ENCODE results near the gene ZRSR2.

Gene ZRSR2

DNA sequence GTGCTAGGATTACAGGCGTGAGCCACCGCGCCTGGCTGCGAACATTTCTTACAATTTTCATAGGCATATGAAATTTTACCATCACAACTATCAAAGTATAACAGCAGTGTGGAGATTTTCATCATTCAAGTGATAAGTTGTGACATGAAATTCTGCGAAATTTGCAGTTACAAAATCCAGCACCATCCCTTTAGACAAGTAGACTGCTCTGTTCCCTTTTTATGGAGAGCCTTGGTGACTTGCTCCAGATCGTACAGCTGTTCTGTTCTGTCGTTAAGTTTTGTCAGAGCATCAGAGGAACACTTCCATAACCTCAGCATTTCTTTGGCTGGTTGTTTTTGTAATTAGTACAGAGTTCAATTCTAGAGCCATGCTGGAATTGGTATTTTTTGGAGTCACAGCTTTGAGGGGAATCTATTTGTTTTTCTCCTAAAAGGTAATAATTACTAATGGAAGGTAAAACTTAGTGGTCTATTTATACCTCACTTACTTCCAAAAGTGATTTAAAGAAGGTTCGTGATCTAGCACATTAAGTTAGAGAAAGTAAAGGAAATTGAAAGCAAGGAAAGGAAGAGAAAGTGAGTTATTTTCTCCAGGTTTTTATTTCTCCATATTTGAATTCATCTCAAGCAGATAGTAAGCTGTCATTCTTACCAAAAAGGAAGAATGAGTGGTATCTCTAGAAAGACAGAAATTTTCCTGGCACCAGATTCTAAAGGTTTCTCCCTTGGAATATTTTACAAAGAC lies 22.1 kb downstream of the ZRSR2 start:
- intact Hi-C loops (cut with DNase I; ENCODE audit: low total_unique reads) = no loop called here
- H3K9me3 ChIP-seq = no peaks in the 10 kb centered on the region
- H3K36me3 ChIP-seq = peaks cover 0 to 97% (median 87%) of the 10 kb centered on the region in 3 donors
- no peak for DNase-seq
- no peaks in the 10 kb centered on the region for H3K4me1 ChIP-seq
- H3K4me3 ChIP-seq = no peak overlapping the region
- H3K27ac ChIP-seq = no peak overlapping the region
- no peaks in the 10 kb centered on the region for H3K27me3 ChIP-seq
- no peak for TF ChIP-seq CTCF (IDR thresholded peaks at IDR 0.05)

DNA sequence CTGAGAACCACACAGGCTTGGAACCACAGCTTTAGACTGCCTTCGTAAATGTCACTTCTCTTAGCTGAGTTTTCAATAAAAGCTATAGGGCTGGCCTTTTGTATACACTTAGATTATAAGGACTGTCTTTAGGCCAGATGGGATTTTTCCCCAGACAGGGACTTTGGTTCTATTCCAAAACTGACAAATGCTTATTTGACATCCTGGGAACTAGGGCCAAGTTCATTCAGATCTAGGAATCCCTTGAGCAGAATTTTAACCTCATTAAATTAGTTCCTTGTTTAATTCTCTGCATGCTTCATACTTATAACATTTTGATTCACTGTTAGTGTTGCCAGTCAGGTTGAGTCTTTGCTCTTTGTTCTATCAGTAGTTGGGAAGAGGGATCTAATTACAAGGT lies 23.1 kb downstream of the ZRSR2 start:
- intact Hi-C loops (cut with DNase I; ENCODE audit: low total_unique reads) = no loop called here
- H3K9me3 ChIP-seq = no peaks in the 10 kb centered on the region
- TF ChIP-seq CTCF (IDR thresholded peaks at IDR 0.05) = no peak
- H3K36me3 ChIP-seq = peaks cover 0 to 90% (median 84%) of the 10 kb centered on the region in 3 donors
- no peaks in the 10 kb centered on the region for H3K4me1 ChIP-seq
- no peaks in the 10 kb centered on the region for H3K27me3 ChIP-seq
- H3K4me3 ChIP-seq = no peak overlapping the region
- H3K27ac ChIP-seq = no peak overlapping the region
- DNase-seq = no peak

DNA sequence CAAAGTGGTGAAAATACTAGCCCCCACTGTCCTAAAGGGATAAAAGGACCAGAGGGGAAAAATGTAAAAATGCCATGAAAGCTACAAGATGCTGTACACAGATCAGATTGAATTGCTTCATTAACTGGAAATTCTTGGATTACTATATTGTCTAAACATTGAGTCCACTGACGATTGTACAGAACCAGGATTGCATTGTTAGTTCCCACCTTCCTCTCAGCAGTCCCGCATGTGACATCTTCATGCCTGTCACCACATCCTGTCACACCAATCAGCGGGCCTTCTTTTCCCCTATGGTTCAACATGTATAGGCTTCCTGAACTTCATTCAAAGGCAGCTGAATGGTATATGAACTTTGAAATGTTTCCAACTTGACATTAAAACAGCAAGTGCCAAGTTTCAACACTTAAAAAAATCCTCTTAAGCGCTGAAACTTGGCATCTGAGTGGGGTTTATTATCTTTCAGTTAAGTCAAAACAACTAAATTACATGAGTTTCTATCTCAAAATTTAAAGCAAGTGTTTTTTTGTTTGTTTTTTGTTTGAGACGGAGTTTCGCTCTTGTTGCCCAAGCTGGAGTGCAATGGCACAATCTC lies 24.6 kb downstream of the ZRSR2 start:
- TF ChIP-seq CTCF (IDR thresholded peaks at IDR 0.05) = no peak
- intact Hi-C loops (cut with DNase I; ENCODE audit: low total_unique reads) = no loop called here
- Histone ChIP-seq H3K36me3 (peaks cover 0 to 90% (median 82%) of the 10 kb centered on the region in 3 donors), H3K4me1 (no peaks in the 10 kb centered on the region), H3K9me3 (no peaks in the 10 kb centered on the region), H3K27me3 (no peaks in the 10 kb centered on the region), H3K4me3 (no peak overlapping the region), H3K27ac (no peak overlapping the region)
- no peak for DNase-seq

DNA sequence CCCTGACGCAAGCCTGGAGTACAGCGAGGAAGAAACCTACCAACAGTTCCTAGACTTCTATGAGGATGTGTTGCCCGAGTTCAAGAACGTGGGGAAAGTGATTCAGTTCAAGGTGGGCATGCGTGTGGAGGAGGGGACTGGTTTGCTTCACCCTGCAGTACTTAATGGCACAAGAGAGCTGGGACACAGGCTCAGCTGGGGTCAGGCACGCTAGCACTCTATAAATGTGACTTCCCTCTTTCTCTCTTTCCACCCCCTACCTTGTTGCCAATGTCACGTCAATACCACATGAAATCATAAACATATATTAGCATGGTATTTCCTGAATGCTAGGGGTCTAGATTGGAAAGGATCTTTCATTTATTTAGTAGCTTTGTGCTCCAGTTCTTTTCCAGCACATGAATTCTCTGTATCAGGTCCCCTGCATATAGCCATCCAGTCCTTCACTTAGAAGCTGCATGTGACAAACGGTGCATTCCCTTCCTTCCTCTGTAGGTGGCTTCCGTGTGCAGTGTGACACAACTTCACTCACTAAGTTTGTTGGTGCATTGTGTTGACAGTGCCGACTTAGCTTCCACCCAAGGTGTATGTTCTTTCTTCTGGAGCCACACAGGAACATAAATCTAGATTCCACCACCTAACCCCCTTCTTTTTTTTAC lies 25.6 kb downstream of the ZRSR2 start:
- TF ChIP-seq CTCF (IDR thresholded peaks at IDR 0.05) = no peak

DNA sequence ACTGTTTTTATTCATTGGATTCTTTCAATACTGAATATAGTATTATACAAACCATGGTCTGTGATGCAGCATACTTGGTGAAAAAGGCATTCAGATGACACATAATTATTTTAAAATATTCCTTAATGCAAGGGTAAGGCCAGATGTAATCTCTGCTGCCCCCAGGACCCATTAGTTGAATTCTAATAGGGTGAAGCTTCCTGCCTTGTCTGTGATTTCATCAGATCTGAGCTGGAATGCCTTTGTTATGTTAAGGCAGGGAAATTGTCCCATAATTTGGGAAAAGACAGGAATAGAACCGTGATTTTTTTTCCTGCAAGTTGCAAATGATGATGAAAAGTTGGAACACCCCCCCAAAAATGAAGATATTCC lies 26.1 kb downstream of the ZRSR2 start:
- no peak overlapping the region for H3K4me3 ChIP-seq
- no peaks in the 10 kb centered on the region for H3K4me1 ChIP-seq
- no peak for DNase-seq
- no peak for TF ChIP-seq CTCF (IDR thresholded peaks at IDR 0.05)
- H3K27ac ChIP-seq = no peak overlapping the region
- intact Hi-C loops (cut with DNase I; ENCODE audit: low total_unique reads) = no loop called here
- H3K27me3 ChIP-seq = no peaks in the 10 kb centered on the region
- peaks cover 0 to 92% (median 85%) of the 10 kb centered on the region in 3 donors for H3K36me3 ChIP-seq
- H3K9me3 ChIP-seq = no peaks in the 10 kb centered on the region

More for the DNA sequence above, 25.6 kb downstream of the ZRSR2 start:
- no peak for DNase-seq
- H3K36me3 ChIP-seq = peaks cover 0 to 92% (median 85%) of the 10 kb centered on the region in 3 donors
- H3K4me1 ChIP-seq = no peaks in the 10 kb centered on the region
- H3K9me3 ChIP-seq = no peaks in the 10 kb centered on the region
- no peak overlapping the region for H3K27ac ChIP-seq
- no peaks in the 10 kb centered on the region for H3K27me3 ChIP-seq
- no peak overlapping the region for H3K4me3 ChIP-seq
- intact Hi-C loops (cut with DNase I; ENCODE audit: low total_unique reads) = no loop called here
